GM19452 (cell line): ENCODE measurements around the gene CLDN5.

Experiments
- ATAC-seq: cut with Tn5 transposase; IDR thresholded peaks from one replicate; pipeline ENCODE4 v1.9.1; 2021; ENCODE audit not compliant: unreplicated experiment

The CLDN5 gene, protein sequence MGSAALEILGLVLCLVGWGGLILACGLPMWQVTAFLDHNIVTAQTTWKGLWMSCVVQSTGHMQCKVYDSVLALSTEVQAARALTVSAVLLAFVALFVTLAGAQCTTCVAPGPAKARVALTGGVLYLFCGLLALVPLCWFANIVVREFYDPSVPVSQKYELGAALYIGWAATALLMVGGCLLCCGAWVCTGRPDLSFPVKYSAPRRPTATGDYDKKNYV

GRCh38 chr22:19524170-19525115 lies at the start of gene CLDN5:
TSS of gene CLDN5 (minus strand) at chr22:19524410. CDS start at chr22:19524255, 155 bp downstream.
- ATAC-seq: no peak

- no peak for ATAC-seq
These were observed 47.8 kb upstream of the CLDN5 start for GRCh38 chr22:19571995-19572394.

DNA sequence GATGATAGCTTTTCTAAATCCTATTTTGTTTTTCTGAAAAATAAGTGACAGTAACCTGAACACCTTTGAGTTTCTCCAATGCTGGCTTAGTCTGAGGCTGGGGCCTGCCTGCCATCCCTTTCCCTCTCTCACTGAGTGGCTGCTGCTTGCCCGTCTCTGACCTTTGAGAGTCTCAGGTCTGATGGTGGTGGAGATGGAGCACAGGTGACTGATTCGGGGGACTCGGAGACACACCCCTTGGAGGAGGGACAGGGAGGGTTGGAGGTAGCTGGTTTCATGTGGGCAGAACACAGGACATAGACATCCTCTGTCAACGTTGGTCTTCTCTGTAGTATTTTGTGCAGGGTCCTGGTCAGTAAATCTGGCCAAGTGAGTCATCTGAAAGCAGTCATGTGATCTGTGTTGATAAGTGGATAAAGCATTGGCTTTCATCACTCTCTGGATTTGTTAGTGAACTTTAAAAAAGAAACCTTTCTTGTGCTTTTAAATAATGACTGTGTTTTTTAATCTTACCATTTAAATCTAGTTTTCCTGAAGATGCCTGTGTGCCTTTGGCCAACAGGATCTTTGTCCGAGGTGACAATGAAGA lies 47.1 kb upstream of the CLDN5 start:
- ATAC-seq: no peak

DNA sequence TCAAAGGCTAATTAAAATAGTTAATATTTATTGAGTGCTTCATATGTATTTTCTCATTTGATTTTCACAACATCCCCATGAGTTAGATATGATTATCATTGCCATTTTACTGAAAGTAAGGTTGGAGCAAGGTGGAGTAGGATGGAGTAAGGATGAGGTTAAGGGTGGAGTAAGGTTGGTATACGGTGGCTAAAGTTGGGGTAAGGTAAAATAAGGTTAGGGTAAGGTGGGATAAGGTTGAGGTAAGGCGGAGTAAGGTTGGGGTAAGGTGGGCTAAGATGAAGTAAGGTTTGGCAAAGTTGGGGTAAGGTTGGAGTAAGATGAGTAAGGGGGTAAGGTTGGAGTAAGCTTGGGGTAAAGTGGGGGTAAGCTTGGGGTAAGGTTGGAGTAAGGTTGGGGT lies 45.8 kb upstream of the CLDN5 start:
- no peak for ATAC-seq

- no peak for ATAC-seq
These were observed 45.0 kb upstream of the CLDN5 start for GRCh38 chr22:19569276-19569640.

GRCh38 chr22:19568337-19569275 lies 44.4 kb upstream of the CLDN5 start:
- no peak for ATAC-seq

DNA sequence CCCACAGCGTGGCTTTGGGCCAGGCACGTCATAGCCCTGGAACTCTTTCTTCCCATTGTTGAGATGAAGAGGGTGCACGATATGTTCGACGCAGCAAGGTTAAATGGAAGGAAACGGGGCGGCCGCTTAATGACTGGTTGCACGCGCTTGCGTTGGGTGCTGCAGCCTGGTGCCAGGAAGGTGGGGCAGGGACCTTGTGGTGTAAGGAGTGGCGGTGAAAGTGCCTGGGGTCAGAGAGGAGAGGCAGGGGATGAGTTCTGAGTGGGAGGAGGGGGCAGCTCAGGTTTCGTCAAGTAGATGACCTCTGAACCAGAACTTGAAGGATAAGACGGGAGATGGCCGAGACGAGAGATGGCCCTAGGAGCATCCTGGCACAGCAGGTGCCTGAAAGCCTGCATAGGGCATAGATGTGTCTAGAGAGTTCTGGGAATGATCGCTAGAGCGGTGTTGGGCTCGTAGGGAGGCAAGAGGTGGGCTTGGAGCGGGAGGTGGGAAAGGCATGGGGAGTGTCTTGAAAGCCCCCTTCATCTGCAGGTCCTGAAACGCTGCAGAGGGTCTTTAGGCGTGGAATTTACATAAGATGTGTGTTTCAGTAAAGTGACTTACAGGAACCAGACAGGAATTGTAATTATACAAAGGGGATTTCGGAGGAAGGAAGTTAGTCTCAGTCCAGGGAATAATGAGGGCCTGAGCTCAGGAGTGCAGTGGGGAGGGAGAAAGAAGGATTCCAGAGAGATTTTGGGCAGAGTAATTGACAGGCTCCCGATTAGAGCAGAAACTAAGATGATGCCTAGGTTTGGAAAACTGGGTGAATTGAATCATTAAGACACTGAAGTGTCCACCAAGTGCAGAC lies 43.2 kb upstream of the CLDN5 start:
- ATAC-seq: no peak

GRCh38 chr22:19566279-19567156 lies 42.3 kb upstream of the CLDN5 start:
- ATAC-seq: no peak

DNA sequence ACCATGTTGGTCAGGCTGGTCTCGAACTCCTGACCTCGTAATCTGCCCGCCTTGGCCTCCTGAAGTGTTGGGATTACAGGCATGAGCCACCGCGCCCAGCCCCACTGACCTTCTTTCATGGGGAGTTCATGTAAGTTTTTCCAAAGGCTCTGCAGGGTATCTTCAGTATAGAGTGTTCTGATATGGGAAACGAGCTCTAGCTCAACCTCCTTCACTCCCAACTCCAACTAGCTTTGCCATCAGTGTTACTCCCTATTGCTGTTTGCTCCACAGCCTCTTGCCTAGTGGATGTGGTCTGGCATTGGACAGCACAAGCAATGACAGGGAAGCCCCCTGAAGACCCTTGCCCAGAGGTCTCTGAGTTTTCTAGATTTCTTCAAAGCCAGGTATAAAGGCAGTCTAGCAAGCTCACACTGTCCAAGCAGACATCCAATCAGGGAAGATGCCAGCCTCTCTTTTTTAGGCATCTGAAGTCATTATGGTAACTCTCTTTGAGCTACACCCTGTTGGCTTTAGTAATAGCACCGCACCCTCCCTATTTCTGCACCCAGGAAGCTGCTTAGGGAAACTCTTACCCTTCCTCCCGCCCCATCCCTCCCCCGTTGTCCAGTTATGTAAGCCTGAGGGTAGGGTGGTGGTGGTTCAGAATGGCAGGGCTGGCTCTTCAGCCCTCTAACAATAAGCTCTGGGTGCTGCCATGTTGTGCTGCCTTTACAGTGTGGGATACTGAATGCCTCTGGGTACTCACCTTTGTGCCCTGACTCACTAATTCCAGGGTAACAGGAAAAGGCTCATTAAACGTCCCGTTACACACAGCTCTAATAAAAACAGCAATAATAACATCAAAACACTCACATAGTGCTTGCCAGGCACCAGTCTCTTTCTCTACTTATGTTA lies 41.4 kb upstream of the CLDN5 start:
- no peak for ATAC-seq

- no peak for ATAC-seq
These were observed 35.7 kb upstream of the CLDN5 start for GRCh38 chr22:19559956-19560355.

GRCh38 chr22:19559324-19559811 lies 35.2 kb upstream of the CLDN5 start:
- no peak for ATAC-seq

GRCh38 chr22:19556963-19557545 lies 32.8 kb upstream of the CLDN5 start:
- no peak for ATAC-seq

GRCh38 chr22:19555651-19556050 lies 31.4 kb upstream of the CLDN5 start:
- no peak for ATAC-seq

GRCh38 chr22:19554834-19555404 lies 30.7 kb upstream of the CLDN5 start:
- ATAC-seq: no peak

- ATAC-seq: no peak
These were observed 29.0 kb upstream of the CLDN5 start for GRCh38 chr22:19553201-19553600.

DNA sequence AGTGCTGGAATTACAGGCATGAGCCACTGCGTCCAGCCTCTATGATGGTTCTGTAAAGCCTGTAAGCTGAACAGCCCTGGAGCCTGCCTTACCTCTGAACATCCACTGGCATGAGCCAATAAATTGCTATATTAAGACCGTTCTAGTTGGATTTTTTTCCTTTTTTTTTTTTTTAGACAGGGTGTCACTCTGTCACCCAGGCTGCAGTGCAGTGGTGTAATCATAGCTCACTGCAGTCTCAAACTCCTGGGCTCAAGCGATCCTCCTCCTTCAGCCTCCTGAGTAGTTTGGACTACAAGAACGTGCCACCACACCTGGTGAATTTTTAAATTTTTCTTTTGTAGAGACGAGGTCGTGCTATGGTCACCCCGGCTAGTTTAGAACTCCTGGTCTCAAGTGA lies 26.2 kb upstream of the CLDN5 start:
- ATAC-seq: no peak

DNA sequence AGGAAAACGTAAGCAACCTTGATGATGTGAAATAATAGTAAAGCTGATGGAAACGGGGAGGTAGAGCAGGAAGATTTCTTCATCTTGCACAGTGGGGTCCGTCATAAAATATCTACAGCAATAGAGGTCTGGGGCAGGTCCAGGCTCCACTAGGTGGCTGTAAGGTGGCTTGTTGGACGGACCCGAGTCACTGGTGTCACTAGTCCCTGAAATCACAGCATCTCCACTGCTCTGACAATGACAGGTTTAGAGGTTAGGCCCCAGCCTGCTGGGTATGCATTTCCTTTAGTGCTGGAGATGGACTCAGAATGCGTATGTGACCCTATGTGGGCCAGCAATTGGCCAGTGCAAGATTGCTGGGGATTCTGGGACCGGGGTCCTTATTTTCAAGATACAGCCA lies 25.2 kb upstream of the CLDN5 start:
- ATAC-seq: no peak
